Activated B cell treated with CpG ODN at 0.5 μM for 24 hours (primary cell): ENCODE data around the gene CNNM4. TPM values are rescaled to one million over a fixed set of nuclear protein-coding genes. Genes with fewer than 3 reads are reported as not detected.

ENCODE experiments used
- ATAC-seq: fragments of 200-7000 bp; cut with Tn5 transposase; one replicate; pipeline ENCODE4 v1.10.0; 2021; ENCODE audit warnings: low read depth, mild to moderate bottlenecking, moderate library complexity
- CTCF ChIA-PET: fragments of 350-600 bp; sonication (Branson Sonifier 250); formaldehyde crosslinking; loops from one replicate; lab custom pipeline; 2021; ENCODE audit warnings: antibody characterized with exemption; lab: Charles Lee
- POLR2A ChIA-PET: fragments of 350-600 bp; sonication (Branson Sonifier 250); formaldehyde crosslinking; loops from one replicate; lab custom pipeline; 2021; ENCODE audit warnings: antibody characterized with exemption; lab: Charles Lee
- DNase-seq: peaks from one replicate; pipeline ENCODE4 v3.0.0; 2022
- H3K27ac Mint-ChIP-seq: one replicate; pipeline ENCODE4 v1.8.0; 2020; ENCODE audit warnings: mixed read lengths
- H3K27me3 Mint-ChIP-seq: one replicate; pipeline ENCODE4 v1.8.0; 2021; ENCODE audit warnings: mixed read lengths
- H3K36me3 Mint-ChIP-seq: one replicate; pipeline ENCODE4 v1.8.0; 2021; ENCODE audit warnings: low read depth, mixed read lengths
- H3K4me1 Mint-ChIP-seq: one replicate; pipeline ENCODE4 v1.8.0; 2021; ENCODE audit warnings: mixed read lengths
- H3K4me3 Mint-ChIP-seq: one replicate; pipeline ENCODE4 v1.8.0; 2020; ENCODE audit warnings: mild to moderate bottlenecking, mixed read lengths
- H3K9me3 Mint-ChIP-seq: one replicate; pipeline ENCODE4 v1.8.0; 2020; ENCODE audit warnings: mixed read lengths
- intact Hi-C: fragments of 100-400 bp; cut with micrococcal nuclease; formaldehyde crosslinking; loops from one replicate; pipeline ENCODE4 v1.15.1; 2024
- total RNA-seq: library from RNA; stranded (reverse); gene quantifications from 2 replicates; pipeline ENCODE4 v1.2.3, GENCODE V29; 2022
- TF ChIP-seq, protein P1 (sequence below): fragments of 200-600 bp; IDR thresholded peaks from one replicate; pipeline ENCODE4 v1.8.0; 2022; ENCODE audit warnings: antibody characterized with exemption, mild to moderate bottlenecking

CNNM4 gene
- total RNA-seq, 1 donor from 2014 or later: 10.0 TPM

DNA sequence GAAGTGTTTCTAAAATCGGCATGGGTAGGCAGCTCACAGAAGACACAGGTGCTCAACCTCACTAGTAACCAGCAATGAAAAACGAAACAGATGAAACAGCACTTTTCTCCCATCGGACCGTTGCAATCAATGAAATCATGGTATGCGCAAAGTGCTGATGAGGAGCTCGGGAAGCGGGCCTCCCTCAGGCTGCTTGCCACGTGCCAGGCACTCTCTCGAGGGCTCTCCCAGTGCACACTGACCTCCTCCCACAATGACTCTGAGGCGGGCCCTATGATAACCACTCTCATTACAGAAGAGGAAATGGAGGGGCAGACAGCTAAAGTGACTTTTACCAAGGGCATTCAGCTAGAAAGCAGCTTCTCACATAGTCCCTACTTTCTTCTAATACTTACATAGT, 86.9 kb downstream of the CNNM4 start:
- Mint-ChIP-seq H3K27me3 (no peaks in the 10 kb centered on the region), H3K36me3 (peaks cover 41% of the 10 kb centered on the region), H3K27ac (no peak overlapping the region), H3K4me3 (no peak overlapping the region), H3K9me3 (no peaks in the 10 kb centered on the region), H3K4me1 (peaks cover 3% of the 10 kb centered on the region)
- DNase-seq (no peak), ATAC-seq (no peak)
- intact Hi-C loops: no loop called here
- ChIA-PET CTCF (no interaction called here), POLR2A (no interaction called here)
- TF ChIP-seq, protein P1, sequence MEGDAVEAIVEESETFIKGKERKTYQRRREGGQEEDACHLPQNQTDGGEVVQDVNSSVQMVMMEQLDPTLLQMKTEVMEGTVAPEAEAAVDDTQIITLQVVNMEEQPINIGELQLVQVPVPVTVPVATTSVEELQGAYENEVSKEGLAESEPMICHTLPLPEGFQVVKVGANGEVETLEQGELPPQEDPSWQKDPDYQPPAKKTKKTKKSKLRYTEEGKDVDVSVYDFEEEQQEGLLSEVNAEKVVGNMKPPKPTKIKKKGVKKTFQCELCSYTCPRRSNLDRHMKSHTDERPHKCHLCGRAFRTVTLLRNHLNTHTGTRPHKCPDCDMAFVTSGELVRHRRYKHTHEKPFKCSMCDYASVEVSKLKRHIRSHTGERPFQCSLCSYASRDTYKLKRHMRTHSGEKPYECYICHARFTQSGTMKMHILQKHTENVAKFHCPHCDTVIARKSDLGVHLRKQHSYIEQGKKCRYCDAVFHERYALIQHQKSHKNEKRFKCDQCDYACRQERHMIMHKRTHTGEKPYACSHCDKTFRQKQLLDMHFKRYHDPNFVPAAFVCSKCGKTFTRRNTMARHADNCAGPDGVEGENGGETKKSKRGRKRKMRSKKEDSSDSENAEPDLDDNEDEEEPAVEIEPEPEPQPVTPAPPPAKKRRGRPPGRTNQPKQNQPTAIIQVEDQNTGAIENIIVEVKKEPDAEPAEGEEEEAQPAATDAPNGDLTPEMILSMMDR: no peak

DNA sequence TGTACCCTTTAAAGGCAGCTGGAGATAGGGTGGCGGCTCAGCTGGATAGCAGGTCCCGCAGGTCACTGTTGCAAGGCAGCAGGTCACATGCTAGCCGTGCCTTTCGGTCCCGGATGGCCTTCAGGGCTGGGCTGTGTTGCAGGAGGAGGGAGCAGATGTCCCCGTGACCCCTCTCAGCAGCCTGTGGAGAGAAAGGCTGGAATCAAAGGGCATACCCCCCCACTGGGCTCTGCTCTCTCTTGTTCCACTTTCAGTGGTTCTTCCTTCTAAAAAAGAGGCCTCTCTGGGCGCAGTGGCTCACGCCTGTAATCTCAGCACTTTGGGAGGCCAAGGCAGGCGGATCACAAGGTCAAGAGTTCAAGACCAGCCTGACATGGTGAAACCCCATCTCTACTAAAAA, 87.6 kb downstream of the CNNM4 start:
- ChIA-PET POLR2A (no interaction called here), CTCF (no interaction called here)
- peaks cover 48% of the 10 kb centered on the region for H3K36me3 Mint-ChIP-seq
- no peak overlapping the region for H3K4me3 Mint-ChIP-seq
- H3K9me3 Mint-ChIP-seq: no peaks in the 10 kb centered on the region
- TF ChIP-seq, protein P1: no peak
- DNase-seq (no peak), ATAC-seq (no peak)
- no peaks in the 10 kb centered on the region for H3K27me3 Mint-ChIP-seq
- H3K4me1 Mint-ChIP-seq: peaks cover under 1% of the 10 kb centered on the region
- intact Hi-C loops: no loop called here
- H3K27ac Mint-ChIP-seq: no peak overlapping the region

DNA sequence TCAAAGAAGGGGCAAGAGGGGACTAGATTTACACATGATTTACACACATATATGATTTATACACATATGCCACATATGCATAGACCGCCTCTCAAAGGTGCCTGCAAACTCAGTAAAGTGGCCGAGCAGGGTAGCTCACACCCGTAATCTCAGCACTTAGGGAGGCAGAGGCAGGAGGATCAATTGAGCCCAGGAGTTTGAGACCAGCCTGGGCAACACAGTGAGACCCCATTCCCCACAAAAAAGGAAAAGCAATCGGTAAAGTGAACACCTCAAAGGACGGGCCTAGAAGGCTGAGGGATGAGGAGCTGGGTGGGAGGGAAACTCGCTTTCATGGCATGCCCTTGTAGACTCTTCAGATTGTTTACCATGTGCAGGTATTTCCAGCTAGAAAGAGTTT, 92.0 kb downstream of the CNNM4 start:
- H3K9me3 Mint-ChIP-seq: no peaks in the 10 kb centered on the region
- H3K27me3 Mint-ChIP-seq: no peaks in the 10 kb centered on the region
- ATAC-seq: no peak
- ChIA-PET CTCF (no interaction called here), POLR2A (interaction anchor here (1.4 kb wide), 1 partner anchor 14 kb away, joined by 3 read pairs; no protein-coding TSS in a partner anchor)
- intact Hi-C loops: no loop called here
- peaks cover 13% of the 10 kb centered on the region for H3K4me1 Mint-ChIP-seq
- no peak overlapping the region for H3K27ac Mint-ChIP-seq
- peaks cover 45% of the 10 kb centered on the region for H3K36me3 Mint-ChIP-seq
- TF ChIP-seq, protein P1: no peak
- no peak for DNase-seq
- H3K4me3 Mint-ChIP-seq: no peak overlapping the region

DNA sequence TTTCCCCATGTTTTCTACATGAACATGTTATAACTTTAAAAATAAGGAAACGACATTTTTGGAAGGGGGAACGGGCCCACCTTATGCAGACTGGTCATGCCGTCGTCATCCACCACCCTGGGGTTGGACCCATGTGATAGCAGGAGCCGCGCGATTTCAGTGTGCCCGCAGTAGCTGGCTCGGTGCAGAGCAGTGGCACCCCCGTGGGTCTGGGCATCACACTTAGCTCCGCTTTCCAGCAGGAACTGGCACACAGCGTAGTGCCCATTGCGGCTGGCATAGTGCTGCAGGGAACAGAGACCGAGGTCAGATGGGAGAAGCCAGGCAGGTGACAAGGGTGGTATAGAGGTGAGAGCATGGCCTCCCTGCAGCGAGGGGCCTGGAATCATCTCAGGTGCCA, 92.6 kb downstream of the CNNM4 start:
- CTCF ChIA-PET: no interaction called here
- POLR2A ChIA-PET: no interaction called here
- Mint-ChIP-seq H3K27me3 (no peaks in the 10 kb centered on the region), H3K36me3 (peaks cover 39% of the 10 kb centered on the region), H3K4me1 (peaks cover 13% of the 10 kb centered on the region), H3K9me3 (no peaks in the 10 kb centered on the region), H3K4me3 (no peak overlapping the region), H3K27ac (no peak overlapping the region)
- DNase-seq (no peak), ATAC-seq (no peak)
- TF ChIP-seq, protein P1: no peak
- intact Hi-C loops: no loop called here

DNA sequence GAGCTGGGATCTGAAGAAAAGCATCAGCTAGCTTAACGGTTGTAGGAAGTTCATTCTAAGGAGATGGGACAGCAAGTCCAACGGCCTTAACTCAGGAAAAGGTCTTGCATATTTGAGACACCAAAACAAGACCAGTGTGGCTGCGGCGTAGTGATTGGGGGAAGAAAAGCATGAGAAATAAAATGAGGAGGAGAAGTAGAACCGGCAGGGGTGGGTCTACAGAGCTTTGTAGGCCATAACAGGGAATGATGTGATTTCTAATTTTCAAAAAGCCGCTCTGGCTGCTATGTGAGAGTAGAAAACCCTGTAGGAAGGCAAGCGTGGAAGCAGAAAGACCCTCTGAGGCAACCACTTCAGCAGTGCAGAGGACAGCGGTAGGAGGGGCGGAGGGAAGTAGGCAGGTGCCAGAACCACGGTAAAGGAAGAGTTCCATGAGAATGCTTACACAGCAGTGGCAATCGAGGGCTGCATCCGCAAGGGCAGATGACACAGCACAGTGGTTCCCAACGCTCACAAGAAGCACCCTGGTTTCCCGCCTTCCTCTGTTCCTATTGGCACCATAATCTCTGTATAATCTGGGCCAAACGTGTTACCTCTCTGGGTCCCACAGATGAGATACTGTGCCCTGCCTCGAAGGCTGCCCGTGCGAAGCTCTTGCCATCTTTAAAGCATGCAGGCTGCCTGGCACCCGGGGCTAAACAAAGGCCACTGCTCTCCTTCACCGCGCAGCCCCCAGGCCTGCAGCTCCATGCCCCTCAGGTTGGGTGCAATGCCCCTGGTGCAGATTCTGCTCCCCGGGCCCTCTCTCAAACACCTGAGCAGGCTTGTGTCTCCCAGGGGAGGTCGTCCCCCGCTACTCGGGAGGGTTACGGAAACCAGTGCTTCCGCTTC, 96.3 kb downstream of the CNNM4 start:
- H3K27me3 Mint-ChIP-seq: no peaks in the 10 kb centered on the region
- peaks cover 23% of the 10 kb centered on the region for H3K36me3 Mint-ChIP-seq
- H3K4me1 Mint-ChIP-seq: peaks cover 16% of the 10 kb centered on the region
- DNase-seq (no peak), ATAC-seq (no peak)
- ChIA-PET POLR2A (interaction anchor here (0.6 to 3.0 kb wide), 16 partner anchors 11 to 709 kb away, joined by 3 to 27 read pairs (median 6); partner anchors contain the start of genes ANKRD23, ANKRD36, CNNM3 and KANSL3), CTCF (interaction anchor here (0.6 to 3.1 kb wide), 20 partner anchors 11 to 1230 kb away, joined by 3 to 57 read pairs (median 6); partner anchors contain the start of genes ANKRD36, CNNM3, CNNM4 and LMAN2L)
- peak overlapping the region; percentile 63 for H3K27ac Mint-ChIP-seq
- TF ChIP-seq, protein P1: no peak
- no peaks in the 10 kb centered on the region for H3K9me3 Mint-ChIP-seq
- H3K4me3 Mint-ChIP-seq: peak overlapping the region; percentile 86
- intact Hi-C loops: loop anchor here (5.0 kb wide), 3 partner anchors 95 to 805 kb away; partner anchors contain the start of genes ACTR1B, ARID5A and CNNM4
